OCI-LY1 (cell line): ENCODE results near the gene CEP85L.

Source experiments
- H2AFZ ChIP-seq: fragments of 200-600 bp; sonication (generic), shearing (Covaris generic); 2 replicates; pipeline ENCODE4 v1.6.0; 2014; ENCODE audit warnings: antibody characterized with exemption, mild to moderate bottlenecking, low read length
- H3F3A ChIP-seq: fragments of 200-600 bp; sonication (generic), shearing (Covaris generic); 2 replicates; pipeline ENCODE4 v1.6.0; 2014; ENCODE audit warnings: mild to moderate bottlenecking, antibody characterized with exemption, low read length, moderate library complexity; ENCODE audit not compliant: insufficient read depth
- H3K27ac ChIP-seq: fragments of 200-600 bp; sonication (generic); 2 replicates; pipeline ENCODE4 v1.5.1; 2014; ENCODE audit warnings: low read length, mixed run types, mild to moderate bottlenecking, low read depth; ENCODE audit not compliant: poor library complexity, severe bottlenecking
- H3K27me3 ChIP-seq: fragments of 200-600 bp; sonication (generic); 2 replicates; pipeline ENCODE4 v1.6.0; 2014; ENCODE audit warnings: antibody characterized with exemption, mild to moderate bottlenecking, low read length, moderate library complexity; ENCODE audit not compliant: insufficient read depth
- H3K36me3 ChIP-seq: fragments of 200-600 bp; sonication (generic); 2 replicates; pipeline ENCODE4 v1.6.1; 2014; ENCODE audit warnings: mild to moderate bottlenecking, antibody characterized with exemption, low read length, moderate library complexity, mixed read lengths; ENCODE audit not compliant: insufficient read depth
- H3K4me1 ChIP-seq: fragments of 200-600 bp; sonication (generic); 2 replicates; pipeline ENCODE4 v1.5.1; 2014; ENCODE audit warnings: mild to moderate bottlenecking, low read length, moderate library complexity; ENCODE audit not compliant: insufficient read depth, severe bottlenecking
- H3K4me2 ChIP-seq: fragments of 200-600 bp; sonication (generic), shearing (Covaris generic); 2 replicates; pipeline ENCODE4 v1.6.1; 2014; ENCODE audit warnings: low read length
- H3K4me3 ChIP-seq: fragments of 200-600 bp; sonication (generic); 2 replicates; pipeline ENCODE4 v1.5.1; 2014; ENCODE audit warnings: low read length, low read depth, mild to moderate bottlenecking, mixed read lengths; ENCODE audit not compliant: poor library complexity, severe bottlenecking
- H3K79me2 ChIP-seq: fragments of 200-600 bp; shearing (Covaris generic); 2 replicates; pipeline ENCODE4 v1.6.1; 2016; ENCODE audit warnings: mixed run types, low read length, mixed read lengths; ENCODE audit not compliant: insufficient read depth
- H3K9ac ChIP-seq: fragments of 200-600 bp; sonication (generic), shearing (Covaris generic); 2 replicates; pipeline ENCODE4 v1.6.1; 2014; ENCODE audit warnings: mild to moderate bottlenecking, low read length, mixed read lengths
- H3K9me2 ChIP-seq: fragments of 200-600 bp; sonication (generic), shearing (Covaris generic); 2 replicates; pipeline ENCODE4 v1.6.1; 2014; ENCODE audit warnings: low read depth, mild to moderate bottlenecking, low read length, mixed read lengths
- H3K9me3 ChIP-seq: fragments of 200-600 bp; shearing (Covaris generic); 2 replicates; pipeline ENCODE4 v1.6.1; 2014; ENCODE audit warnings: low read length, mixed read lengths
- H4K20me1 ChIP-seq: fragments of 200-600 bp; sonication (generic), shearing (Covaris generic); 2 replicates; pipeline ENCODE4 v1.6.0; 2016; ENCODE audit warnings: mild to moderate bottlenecking, low read length; ENCODE audit not compliant: insufficient read depth
- EZH2 ChIP-seq: fragments of 200-600 bp; sonication (generic), shearing (Covaris generic); IDR thresholded peaks from 2 replicates; pipeline ENCODE4 v1.8.0; 2017; ENCODE audit warnings: borderline replicate concordance, mixed run types, mild to moderate bottlenecking, antibody characterized with exemption, low read length, moderate library complexity, mixed read lengths
- TF ChIP-seq, protein P1 (sequence below): fragments of 200-600 bp; sonication (generic), shearing (Covaris generic); IDR thresholded peaks from 2 replicates; pipeline ENCODE4 v1.5.1; 2017; ENCODE audit warnings: mild to moderate bottlenecking, antibody characterized with exemption, low read length, moderate library complexity, mixed read lengths

CEP85L gene

DNA sequence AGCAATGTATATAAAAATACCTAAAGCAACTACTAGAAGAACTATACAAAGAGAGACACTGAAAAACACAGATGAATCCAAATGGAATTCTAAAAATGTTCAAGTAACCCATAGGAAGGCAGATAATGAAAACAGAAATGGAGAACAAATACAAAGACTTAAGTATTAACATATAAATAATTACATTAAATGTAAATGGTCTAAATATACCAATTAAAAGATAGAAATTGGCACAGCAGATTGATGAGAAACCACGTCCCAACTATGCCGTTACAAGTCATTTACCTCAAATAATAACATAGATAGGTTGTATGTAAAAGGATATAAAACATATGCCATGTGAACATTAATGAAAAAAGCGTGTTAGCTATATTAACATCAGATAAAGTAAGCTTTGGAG, 40.1 kb downstream of the CEP85L start:
- Histone ChIP-seq H3K9me3 (no peaks in the 10 kb centered on the region), H4K20me1 (no peaks in the 10 kb centered on the region), H3K4me1 (no peaks in the 10 kb centered on the region), H3K27ac (no peak overlapping the region), H3K9ac (no peak overlapping the region), H3F3A (no peaks in the 10 kb centered on the region), H3K4me2 (no peak overlapping the region), H3K9me2 (no peaks in the 10 kb centered on the region), H3K4me3 (no peak overlapping the region), H2AFZ (no peak overlapping the region), H3K36me3 (no peaks in the 10 kb centered on the region), H3K79me2 (0 out of 2 replicates have a peak, but pooled peaks cover 3% of the 10 kb centered on the region), H3K27me3 (no peaks in the 10 kb centered on the region)
- TF ChIP-seq EZH2 = no peak
- TF ChIP-seq, protein P1, sequence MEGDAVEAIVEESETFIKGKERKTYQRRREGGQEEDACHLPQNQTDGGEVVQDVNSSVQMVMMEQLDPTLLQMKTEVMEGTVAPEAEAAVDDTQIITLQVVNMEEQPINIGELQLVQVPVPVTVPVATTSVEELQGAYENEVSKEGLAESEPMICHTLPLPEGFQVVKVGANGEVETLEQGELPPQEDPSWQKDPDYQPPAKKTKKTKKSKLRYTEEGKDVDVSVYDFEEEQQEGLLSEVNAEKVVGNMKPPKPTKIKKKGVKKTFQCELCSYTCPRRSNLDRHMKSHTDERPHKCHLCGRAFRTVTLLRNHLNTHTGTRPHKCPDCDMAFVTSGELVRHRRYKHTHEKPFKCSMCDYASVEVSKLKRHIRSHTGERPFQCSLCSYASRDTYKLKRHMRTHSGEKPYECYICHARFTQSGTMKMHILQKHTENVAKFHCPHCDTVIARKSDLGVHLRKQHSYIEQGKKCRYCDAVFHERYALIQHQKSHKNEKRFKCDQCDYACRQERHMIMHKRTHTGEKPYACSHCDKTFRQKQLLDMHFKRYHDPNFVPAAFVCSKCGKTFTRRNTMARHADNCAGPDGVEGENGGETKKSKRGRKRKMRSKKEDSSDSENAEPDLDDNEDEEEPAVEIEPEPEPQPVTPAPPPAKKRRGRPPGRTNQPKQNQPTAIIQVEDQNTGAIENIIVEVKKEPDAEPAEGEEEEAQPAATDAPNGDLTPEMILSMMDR = no peak

DNA sequence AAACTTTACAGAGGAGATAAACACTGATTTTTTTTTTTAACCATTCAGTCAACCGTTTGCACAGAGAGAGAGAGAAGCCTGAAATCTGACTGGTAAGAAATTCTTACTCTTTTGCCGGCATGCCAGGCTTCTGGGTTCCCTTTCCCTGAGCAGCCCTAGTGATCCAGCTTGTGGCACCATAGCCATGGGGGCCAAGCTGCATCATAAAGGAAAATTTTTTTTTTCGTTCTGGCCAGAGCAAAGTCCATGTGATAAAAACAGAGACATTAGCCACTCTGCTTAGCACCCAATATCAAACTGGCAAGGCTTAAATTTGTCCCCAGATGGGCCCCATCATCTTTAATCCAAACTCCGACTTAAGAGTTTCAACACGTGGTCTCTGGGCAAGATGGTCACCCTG, 44.5 kb downstream of the CEP85L start:
- H3K4me2 ChIP-seq = no peak overlapping the region
- no peak overlapping the region for H2AFZ ChIP-seq
- H3K4me1 ChIP-seq = no peaks in the 10 kb centered on the region
- no peaks in the 10 kb centered on the region for H3K27me3 ChIP-seq
- 0 out of 2 replicates have a peak, but pooled peaks cover 3% of the 10 kb centered on the region for H3K79me2 ChIP-seq
- no peak overlapping the region for H3K9ac ChIP-seq
- H3K4me3 ChIP-seq = no peak overlapping the region
- no peaks in the 10 kb centered on the region for H3K36me3 ChIP-seq
- no peak for TF ChIP-seq EZH2
- TF ChIP-seq, protein P1 = no peak
- H3K9me2 ChIP-seq = no peaks in the 10 kb centered on the region
- no peak overlapping the region for H3K27ac ChIP-seq
- no peaks in the 10 kb centered on the region for H4K20me1 ChIP-seq
- H3K9me3 ChIP-seq = no peaks in the 10 kb centered on the region
- no peaks in the 10 kb centered on the region for H3F3A ChIP-seq

DNA sequence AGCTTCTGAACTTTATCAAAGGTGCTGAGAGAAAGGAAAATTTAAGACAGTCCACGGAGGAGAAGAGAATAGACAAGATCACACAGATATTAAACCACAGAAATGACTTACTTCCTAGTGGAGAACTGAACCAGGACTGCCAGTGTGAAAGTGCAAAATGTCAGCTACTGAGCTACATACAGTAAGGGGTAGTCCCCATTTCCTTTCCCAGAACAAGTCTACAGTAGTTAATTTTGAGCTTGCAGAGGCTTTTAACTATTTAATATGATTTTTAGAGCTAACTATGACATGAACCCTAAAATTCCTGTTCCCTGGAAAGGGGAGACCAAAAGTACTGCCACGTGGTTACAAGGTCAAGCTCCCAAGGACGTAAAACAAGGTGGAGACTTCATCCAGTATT, 45.1 kb downstream of the CEP85L start:
- Histone ChIP-seq H3K27ac (no peak overlapping the region), H3K36me3 (no peaks in the 10 kb centered on the region), H3K27me3 (no peaks in the 10 kb centered on the region), H3K4me3 (no peak overlapping the region), H3K9me2 (no peaks in the 10 kb centered on the region), H3K4me2 (no peak overlapping the region), H4K20me1 (no peaks in the 10 kb centered on the region), H3F3A (no peaks in the 10 kb centered on the region), H2AFZ (no peak overlapping the region), H3K4me1 (no peaks in the 10 kb centered on the region), H3K9me3 (no peaks in the 10 kb centered on the region), H3K9ac (no peak overlapping the region), H3K79me2 (0 out of 2 replicates have a peak, but pooled peaks cover 3% of the 10 kb centered on the region)
- no peak for TF ChIP-seq EZH2
- TF ChIP-seq, protein P1 = no peak
